Vagina (tissue), 2 donors: ENCODE data around the gene ATAD3B. TPM values are rescaled to one million over a fixed set of nuclear protein-coding genes. Genes with fewer than 3 reads are reported as not detected.
"Not testable (repeated sequence)": the region's sequence is repeated elsewhere in the genome, so short reads cannot be mapped to it uniquely, and the experiment has no call there.

Source experiments
- DNase-seq, 2 donors: peaks; one replicate each; pipeline ENCODE4 v3.0.0-alpha.2; 2017; ENCODE audit errors: extremely low spot score in 2 of 2
- H3K27ac ChIP-seq: fragments of 200-600 bp; sonication (generic); one replicate; pipeline ENCODE4 v1.5.1; 2019
- H3K27me3 ChIP-seq: fragments of 200-600 bp; sonication (generic); one replicate; pipeline ENCODE4 v1.5.1; 2019
- H3K36me3 ChIP-seq, 2 donors: fragments of 200-600 bp; sonication (generic); one replicate each; pipeline ENCODE4 v1.5.1; 2017 to 2019
- H3K4me1 ChIP-seq: fragments of 200-600 bp; sonication (generic); one replicate; pipeline ENCODE4 v1.5.1; 2019
- H3K4me3 ChIP-seq, 2 donors: fragments of 200-600 bp; sonication (generic); 1 replicate in 1 of 2; 2 replicates in 1 of 2; pipeline ENCODE4 v1.5.1; 2016 to 2019
- H3K9me3 ChIP-seq: fragments of 200-600 bp; sonication (generic); one replicate; pipeline ENCODE4 v1.5.1; 2019
- POLR2A ChIP-seq, 2 donors: fragments of 450-650 bp; IDR thresholded peaks; one replicate each; pipeline ENCODE4 v1.6.1; 2017; ENCODE audit warnings: antibody characterized with exemption in 2 of 2, mild to moderate bottlenecking in 2 of 2, moderate library complexity in 2 of 2
- POLR2AphosphoS5 ChIP-seq, 2 donors: sonication (generic); formaldehyde crosslinking; IDR thresholded peaks; one replicate each; pipeline ENCODE4 v1.9.0; 2017; ENCODE audit warnings: antibody characterized with exemption in 2 of 2, mild to moderate bottlenecking in 2 of 2, low read depth in 1 of 2; ENCODE audit not compliant: insufficient read depth in 1 of 2
- intact Hi-C: fragments of 100-400 bp; cut with DNase I; formaldehyde crosslinking; loops from one replicate; pipeline ENCODE4 v1.15.1; 2023
- total RNA-seq: library from RNA; depleted of rRNA; stranded (reverse); fragments of >200 nt; gene quantifications from one replicate; pipeline ENCODE4 v1.2.3, GENCODE V29; 2016
- TF ChIP-seq, protein P1 (sequence below), 3 experiments: fragments of 450-650 bp in 2 of 3; fragments of 200-600 bp in 1 of 3; sonication (generic) in 1 of 3; IDR thresholded peaks; one replicate each; pipeline ENCODE4 v1.5.1; 2017 to 2019; ENCODE audit warnings: antibody characterized with exemption in 3 of 3, mild to moderate bottlenecking in 2 of 3, moderate library complexity in 2 of 3

ATAD3B gene
- total RNA-seq, 1 donor from 2014 or later: 17.7 TPM

DNA sequence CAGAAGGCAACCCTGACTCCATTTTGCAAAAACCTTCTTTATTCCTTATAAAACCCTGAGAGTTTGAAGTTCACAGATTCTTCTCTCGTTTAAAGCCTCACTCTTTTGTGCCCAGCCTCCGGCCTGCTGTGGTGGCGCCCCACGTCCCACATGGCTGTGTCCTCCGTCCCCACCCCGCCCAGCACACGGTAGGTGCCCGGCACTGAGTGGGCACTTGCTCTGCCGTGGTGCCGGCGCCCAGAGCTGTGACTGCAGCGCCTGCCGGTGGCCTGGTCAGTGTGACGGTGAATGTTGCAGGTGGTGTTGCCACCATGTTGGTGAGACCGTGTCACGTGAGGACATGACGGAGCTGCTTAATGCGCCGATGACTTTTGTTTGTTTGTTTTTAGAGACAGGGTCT lies 49.8 kb downstream of the ATAD3B start:
- DNase-seq: no peak
- Histone ChIP-seq H3K36me3 (peaks cover 0 to 23% of the 10 kb centered on the region in 2 donors), H3K27me3 (no peaks in the 10 kb centered on the region), H3K4me1 (no peaks in the 10 kb centered on the region), H3K4me3 (no peak overlapping the region), H3K27ac (no peak overlapping the region), H3K9me3 (no peaks in the 10 kb centered on the region)
- intact Hi-C loops: no loop called here
- TF ChIP-seq, protein P1, sequence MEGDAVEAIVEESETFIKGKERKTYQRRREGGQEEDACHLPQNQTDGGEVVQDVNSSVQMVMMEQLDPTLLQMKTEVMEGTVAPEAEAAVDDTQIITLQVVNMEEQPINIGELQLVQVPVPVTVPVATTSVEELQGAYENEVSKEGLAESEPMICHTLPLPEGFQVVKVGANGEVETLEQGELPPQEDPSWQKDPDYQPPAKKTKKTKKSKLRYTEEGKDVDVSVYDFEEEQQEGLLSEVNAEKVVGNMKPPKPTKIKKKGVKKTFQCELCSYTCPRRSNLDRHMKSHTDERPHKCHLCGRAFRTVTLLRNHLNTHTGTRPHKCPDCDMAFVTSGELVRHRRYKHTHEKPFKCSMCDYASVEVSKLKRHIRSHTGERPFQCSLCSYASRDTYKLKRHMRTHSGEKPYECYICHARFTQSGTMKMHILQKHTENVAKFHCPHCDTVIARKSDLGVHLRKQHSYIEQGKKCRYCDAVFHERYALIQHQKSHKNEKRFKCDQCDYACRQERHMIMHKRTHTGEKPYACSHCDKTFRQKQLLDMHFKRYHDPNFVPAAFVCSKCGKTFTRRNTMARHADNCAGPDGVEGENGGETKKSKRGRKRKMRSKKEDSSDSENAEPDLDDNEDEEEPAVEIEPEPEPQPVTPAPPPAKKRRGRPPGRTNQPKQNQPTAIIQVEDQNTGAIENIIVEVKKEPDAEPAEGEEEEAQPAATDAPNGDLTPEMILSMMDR (IDR thresholded peaks at IDR 0.05): no peak
- no peak for TF ChIP-seq POLR2AphosphoS5 (IDR thresholded peaks at IDR 0.05; ENCODE audit: insufficient read depth in 1 of 2, low read depth in 1 of 2)
- TF ChIP-seq POLR2A (IDR thresholded peaks at IDR 0.05): no peak

DNA sequence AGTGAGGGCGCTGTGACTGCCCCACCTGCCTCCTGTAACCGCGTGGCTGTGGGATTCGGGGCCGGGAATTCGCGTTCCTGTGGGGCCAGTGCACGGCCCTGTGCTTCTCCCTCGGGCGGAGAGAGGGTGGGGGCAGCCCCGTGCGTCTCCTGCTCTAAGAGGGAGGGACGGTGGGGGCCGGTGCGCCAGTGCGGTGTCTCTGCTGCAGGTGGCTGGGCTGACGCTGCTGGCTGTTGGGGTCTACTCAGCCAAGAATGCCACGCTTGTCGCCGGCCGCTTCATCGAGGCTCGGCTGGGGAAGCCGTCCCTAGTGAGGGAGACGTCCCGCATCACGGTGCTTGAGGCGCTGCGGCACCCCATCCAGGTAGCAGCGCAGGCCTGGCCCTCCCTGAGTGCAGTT lies 51.0 kb downstream of the ATAD3B start:
- DNase-seq, H3K4me3 ChIP-seq, H3K27me3 ChIP-seq, intact Hi-C loops, H3K4me1 ChIP-seq, H3K9me3 ChIP-seq, H3K27ac ChIP-seq: not testable (repeated sequence)
- H3K36me3 ChIP-seq: peaks cover 0 to 23% of the 10 kb centered on the region in 2 donors

DNA sequence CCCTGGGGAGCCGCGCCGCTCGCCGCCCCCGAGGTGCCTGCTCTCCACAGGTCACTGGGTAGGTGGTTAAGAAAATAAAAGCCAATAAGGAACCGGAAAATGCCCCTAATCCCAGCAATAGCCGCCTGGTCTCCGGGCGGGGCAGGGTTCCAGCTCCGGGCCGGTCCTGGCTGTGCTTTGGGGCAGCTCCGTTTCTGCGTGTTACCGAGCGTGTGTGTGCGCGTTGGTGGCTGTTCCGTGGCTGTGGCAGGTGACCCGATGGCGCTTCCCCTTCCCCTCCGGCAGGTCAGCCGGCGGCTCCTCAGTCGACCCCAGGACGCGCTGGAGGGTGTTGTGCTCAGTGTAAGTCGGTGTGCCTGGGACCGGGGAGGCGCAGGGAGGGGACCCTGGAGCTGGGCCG lies 51.7 kb downstream of the ATAD3B start:
- peaks cover 0 to 17% of the 10 kb centered on the region in 2 donors for H3K36me3 ChIP-seq
- intact Hi-C loops: loop anchor here (1.0 kb wide), 1 partner anchor 30 kb away; no protein-coding TSS in a partner anchor
- H3K4me1 ChIP-seq, H3K9me3 ChIP-seq, H3K27ac ChIP-seq, DNase-seq, H3K27me3 ChIP-seq, H3K4me3 ChIP-seq: not testable (repeated sequence)

DNA sequence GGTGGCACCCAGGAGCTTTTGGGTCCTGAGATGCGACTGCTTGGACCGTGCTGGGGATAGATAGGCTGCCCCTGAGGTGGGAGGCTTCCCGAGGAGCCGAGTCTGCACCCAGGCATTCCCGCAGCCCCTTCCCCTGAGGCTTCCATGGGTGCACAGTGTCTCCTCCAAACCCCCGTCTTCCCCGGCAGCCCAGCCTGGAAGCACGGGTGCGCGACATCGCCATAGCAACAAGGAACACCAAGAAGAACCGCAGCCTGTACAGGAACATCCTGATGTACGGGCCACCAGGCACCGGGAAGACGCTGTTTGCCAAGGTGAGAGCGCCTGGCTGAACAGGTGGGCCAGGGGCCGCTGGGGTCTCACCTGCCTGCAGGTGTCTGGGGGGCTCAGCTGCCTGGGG lies 52.1 kb downstream of the ATAD3B start:
- H3K4me3 ChIP-seq, H3K9me3 ChIP-seq, DNase-seq, H3K4me1 ChIP-seq, H3K27me3 ChIP-seq, H3K27ac ChIP-seq: not testable (repeated sequence)
- H3K36me3 ChIP-seq: peaks cover 0 to 15% of the 10 kb centered on the region in 2 donors
- intact Hi-C loops: loop anchor here (1.0 kb wide), 1 partner anchor 30 kb away; no protein-coding TSS in a partner anchor

DNA sequence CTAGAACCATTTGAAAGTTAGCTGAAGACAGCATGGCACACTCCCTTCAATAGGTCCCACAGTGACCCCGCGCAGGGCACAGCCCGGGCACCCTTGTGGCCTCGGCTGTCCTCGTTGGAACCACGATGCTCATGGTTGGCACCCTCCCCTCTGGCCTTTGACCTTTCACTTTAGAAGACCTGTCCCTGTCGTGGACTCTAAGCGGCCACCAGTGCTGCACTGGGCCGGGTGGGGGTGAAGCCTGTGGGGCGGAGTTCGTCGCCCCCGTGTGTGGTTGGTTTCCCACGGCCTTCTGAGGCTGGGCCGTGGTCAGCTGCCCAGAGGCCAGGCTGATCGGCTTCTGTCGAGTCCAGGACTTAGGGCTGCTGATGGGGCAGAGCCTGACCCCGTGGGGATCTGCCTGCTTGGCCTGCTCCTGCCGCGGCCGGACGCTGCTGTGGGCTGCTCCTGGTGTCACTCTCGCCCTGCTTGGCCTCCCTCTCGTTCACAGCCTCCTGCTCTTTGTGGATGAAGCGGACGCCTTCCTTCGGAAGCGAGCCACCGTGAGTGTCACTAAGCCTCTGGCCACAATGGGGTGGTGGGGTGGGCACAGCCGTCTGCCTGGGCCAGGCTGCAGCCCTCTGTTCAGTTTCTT lies 53.3 kb downstream of the ATAD3B start:
- intact Hi-C loops, H3K4me3 ChIP-seq, H3K27me3 ChIP-seq, H3K4me1 ChIP-seq, H3K9me3 ChIP-seq, H3K27ac ChIP-seq, DNase-seq: not testable (repeated sequence)
- peaks cover 0 to 15% of the 10 kb centered on the region in 2 donors for H3K36me3 ChIP-seq

DNA sequence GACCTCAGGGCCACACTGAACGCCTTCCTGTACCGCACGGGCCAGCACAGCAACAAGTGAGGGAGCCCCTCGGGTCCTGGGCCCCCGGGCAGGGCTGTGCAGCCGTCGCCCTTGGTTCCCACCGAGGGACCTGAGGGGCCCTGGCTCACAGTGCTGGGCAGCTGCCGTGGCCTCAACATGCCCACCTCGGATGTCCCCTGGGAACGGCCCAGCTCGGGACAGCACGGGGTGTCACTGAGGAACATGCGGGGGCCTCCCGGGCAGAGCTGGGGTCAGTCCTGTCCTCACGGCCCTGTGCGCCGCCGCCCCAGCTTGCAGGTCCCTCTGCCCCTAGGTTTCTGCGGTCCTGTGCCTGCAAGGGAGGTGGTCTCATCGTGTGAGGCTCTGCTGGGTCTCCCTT lies 54.9 kb downstream of the ATAD3B start:
- H3K4me1 ChIP-seq, DNase-seq, H3K4me3 ChIP-seq, H3K36me3 ChIP-seq, intact Hi-C loops, H3K27ac ChIP-seq, H3K27me3 ChIP-seq, H3K9me3 ChIP-seq: not testable (repeated sequence)

DNA sequence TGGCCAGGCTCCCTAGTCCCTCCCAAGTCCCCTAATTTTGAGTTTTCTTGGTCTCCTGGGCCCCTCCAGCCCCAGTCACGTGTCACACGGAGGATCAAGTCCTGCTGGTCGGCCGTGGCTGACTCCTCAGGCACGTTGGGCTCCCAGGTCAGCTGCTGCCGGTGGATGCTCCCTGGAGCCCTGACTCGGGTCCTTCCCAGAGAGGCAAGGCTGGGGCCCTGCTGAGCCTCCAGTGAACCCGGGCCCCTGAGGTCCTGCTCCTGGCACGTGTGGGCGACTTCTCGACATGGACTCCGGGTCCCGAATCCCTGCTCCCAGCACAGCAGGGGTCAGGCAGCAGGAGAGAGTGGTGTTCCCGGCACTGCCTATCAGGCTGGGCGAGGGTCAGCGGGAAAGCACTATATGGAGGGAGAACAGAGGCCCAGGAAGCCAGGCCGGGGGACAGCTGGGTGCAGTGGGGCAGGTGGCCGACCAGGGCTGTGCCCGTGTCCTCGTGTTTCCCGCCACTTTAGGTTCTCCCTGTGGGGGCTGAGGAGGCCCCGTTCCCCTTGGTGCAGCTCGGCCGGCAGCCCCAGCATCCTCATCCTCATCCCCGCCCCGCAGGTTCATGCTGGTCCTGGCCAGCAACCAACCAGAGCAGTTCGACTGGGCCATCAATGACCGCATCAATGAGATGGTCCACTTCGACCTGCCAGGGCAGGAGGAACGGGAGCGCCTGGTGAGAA lies 55.7 kb downstream of the ATAD3B start:
- H3K4me1 ChIP-seq: no peaks in the 10 kb centered on the region
- H3K4me3 ChIP-seq: no peak overlapping the region
- intact Hi-C loops: no loop called here
- H3K27ac ChIP-seq: no peak overlapping the region
- H3K9me3 ChIP-seq: no peaks in the 10 kb centered on the region
- H3K36me3 ChIP-seq: peaks cover 0 to 6% of the 10 kb centered on the region in 2 donors
- no peaks in the 10 kb centered on the region for H3K27me3 ChIP-seq
- DNase-seq: no peak
- TF ChIP-seq, protein P1 (IDR thresholded peaks at IDR 0.05): no peak
- TF ChIP-seq POLR2A (IDR thresholded peaks at IDR 0.05) (no peak), POLR2AphosphoS5 (IDR thresholded peaks at IDR 0.05; ENCODE audit: insufficient read depth in 1 of 2, low read depth in 1 of 2) (no peak)
